Natural killer cell treated with Interleukin-12 subunit alpha and Interleukin-12 subunit beta and Interleukin-15 and Interleukin-18, amount 100 ng/mL, for 72 hours (primary cell): ENCODE measurements around the gene RAB4B. TPM values are rescaled to one million over a fixed set of nuclear protein-coding genes. Genes with fewer than 3 reads are reported as not detected.
"Not testable (repeated sequence)": the region's sequence is repeated elsewhere in the genome, so short reads cannot be mapped to it uniquely, and the experiment has no call there.

Source experiments
- ATAC-seq, 2 donors: fragments of 150-1000 bp; cut with Tn5 transposase in 1 of 2; sonication (Bioruptor Pico), chemical (Tn5 transposase) in 1 of 2; 2 replicates each; pipeline ENCODE4 v1.10.0; 2021
- DNase-seq: peaks from one replicate; pipeline ENCODE4 v3.0.0; 2022; ENCODE audit warnings: low spot score
- H3K27ac Mint-ChIP-seq, 2 donors: 1 replicate in 1 of 2; 2 replicates in 1 of 2; pipeline ENCODE4 v1.8.0; 2022; ENCODE audit warnings: mixed read lengths in 2 of 2, mild to moderate bottlenecking in 1 of 2, moderate library complexity in 1 of 2
- H3K27me3 Mint-ChIP-seq, 2 donors: 1 replicate in 1 of 2; 2 replicates in 1 of 2; pipeline ENCODE4 v1.8.0; 2022; ENCODE audit warnings: mixed read lengths in 2 of 2
- H3K36me3 Mint-ChIP-seq: one replicate; pipeline ENCODE4 v1.8.0; 2022; ENCODE audit warnings: mixed read lengths
- H3K4me1 Mint-ChIP-seq, 2 donors: 1 replicate in 1 of 2; 2 replicates in 1 of 2; pipeline ENCODE4 v1.8.0; 2022; ENCODE audit warnings: low read depth in 2 of 2, mixed read lengths in 2 of 2, mild to moderate bottlenecking in 1 of 2
- H3K4me3 Mint-ChIP-seq: one replicate; pipeline ENCODE4 v1.8.0; 2022; ENCODE audit warnings: mixed read lengths
- H3K9me3 Mint-ChIP-seq: 2 replicates; pipeline ENCODE4 v1.8.0; 2022; ENCODE audit warnings: mixed read lengths
- total RNA-seq, 2 donors: library from RNA; stranded (reverse); gene quantifications; one replicate each; pipeline ENCODE4 v1.2.3, GENCODE V29; 2022

RAB4B gene, protein sequence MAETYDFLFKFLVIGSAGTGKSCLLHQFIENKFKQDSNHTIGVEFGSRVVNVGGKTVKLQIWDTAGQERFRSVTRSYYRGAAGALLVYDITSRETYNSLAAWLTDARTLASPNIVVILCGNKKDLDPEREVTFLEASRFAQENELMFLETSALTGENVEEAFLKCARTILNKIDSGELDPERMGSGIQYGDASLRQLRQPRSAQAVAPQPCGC
- 100 to 1,000 TPM in 1 of 2 donors, 10 to 100 TPM in 1; 83.3 to 128 TPM for total RNA-seq

DNA sequence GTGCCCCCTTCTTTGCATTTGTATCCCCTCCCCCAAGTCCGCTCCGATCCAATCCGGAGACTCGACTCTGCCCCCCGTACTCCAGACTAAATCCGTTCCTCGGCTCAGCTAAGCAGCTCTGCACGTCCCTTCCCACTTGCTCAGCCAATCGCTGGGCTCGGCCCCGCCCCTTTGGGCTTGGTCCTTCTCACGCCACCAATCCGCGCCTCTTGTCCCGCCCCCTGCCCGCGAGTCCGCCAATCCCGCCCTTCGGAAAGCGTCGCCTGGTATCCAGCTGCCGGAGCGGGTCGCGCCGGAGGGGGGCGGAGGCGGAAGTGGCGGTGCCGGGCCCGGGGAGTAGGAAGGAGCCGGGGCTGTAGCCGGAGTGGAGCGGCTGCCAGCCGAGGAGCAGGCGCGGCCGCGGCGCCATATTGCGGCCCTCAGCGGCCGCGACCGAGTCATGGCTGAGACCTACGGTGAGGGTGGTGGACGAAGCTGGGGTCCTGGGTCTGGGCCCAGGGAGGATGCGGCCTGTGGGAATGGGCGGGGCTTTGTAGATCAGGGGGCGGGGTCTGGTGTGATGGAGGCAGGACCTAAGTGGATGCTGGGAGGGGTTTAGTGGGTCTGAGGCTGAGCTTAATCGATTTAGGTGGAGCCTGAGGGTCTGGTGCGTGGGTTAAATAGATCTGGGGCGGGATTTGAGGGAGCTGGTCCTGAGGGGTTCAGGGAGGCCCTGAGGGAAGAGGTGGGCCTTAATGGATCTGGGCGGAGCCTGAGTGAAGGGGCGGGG is at the start of gene RAB4B:
RAB4B (plus strand) TSS at position 311 of the 769 bp plus-strand sequence; CDS start at position 440, 129 bp downstream.
- DNase-seq = peak; percentile 100
- Mint-ChIP-seq H3K27ac (peak within 1 kb of the TSS; percentile 77 to 99), H3K27me3 (no peaks in the 10 kb centered on the region), H3K4me1 (peaks cover 55 to 67% of the 10 kb centered on the region in 2 donors), H3K36me3 (peaks cover 21% of the 10 kb centered on the region), H3K9me3 (no peaks in the 10 kb centered on the region), H3K4me3 (peak within 1 kb of the TSS; percentile 89)
- ATAC-seq = peak; percentile 88 to 89

DNA sequence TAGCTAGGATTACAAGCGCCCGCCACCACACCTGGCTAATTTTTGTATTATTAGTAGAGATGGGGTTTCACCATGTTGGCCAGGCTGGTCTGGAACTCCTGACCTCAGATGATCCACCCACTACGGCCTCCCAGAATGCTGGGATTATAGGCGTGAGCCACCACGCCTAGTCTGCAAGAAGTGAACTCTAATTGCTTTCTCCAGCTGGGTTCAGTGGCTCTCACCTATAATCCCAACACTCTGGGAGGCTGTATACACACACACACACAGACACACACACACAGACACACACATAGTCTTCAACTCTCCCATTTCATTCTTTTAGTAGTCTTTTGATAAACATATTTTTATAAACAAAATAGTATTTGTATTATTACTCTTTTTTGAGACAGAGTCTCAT is 48.0 kb upstream of the RAB4B start:
- H3K27me3 Mint-ChIP-seq, H3K36me3 Mint-ChIP-seq, H3K9me3 Mint-ChIP-seq, H3K27ac Mint-ChIP-seq, H3K4me1 Mint-ChIP-seq, ATAC-seq, H3K4me3 Mint-ChIP-seq, DNase-seq: not testable (repeated sequence)

DNA sequence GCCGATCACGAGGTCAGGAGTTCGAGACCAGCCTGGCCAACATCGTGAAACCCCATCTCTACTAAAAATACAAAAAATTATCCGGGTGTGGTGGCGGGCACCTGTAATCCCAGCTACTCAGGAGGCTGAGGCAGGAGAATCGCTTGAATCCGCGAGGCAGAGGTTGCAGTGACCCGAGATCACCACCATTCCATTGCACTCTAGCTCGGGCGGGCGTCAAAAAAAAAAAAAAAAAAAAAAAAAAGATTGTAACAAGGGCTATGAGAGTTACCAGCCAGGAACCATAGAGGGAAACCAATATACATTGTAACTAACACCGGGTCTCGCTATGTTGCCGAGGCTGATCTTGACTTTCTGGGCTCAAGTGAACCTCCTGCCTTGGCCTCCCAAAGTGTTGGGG is 45.7 kb upstream of the RAB4B start:
- DNase-seq, H3K9me3 Mint-ChIP-seq, H3K27me3 Mint-ChIP-seq, H3K27ac Mint-ChIP-seq, ATAC-seq, H3K4me1 Mint-ChIP-seq, H3K4me3 Mint-ChIP-seq: not testable (repeated sequence)
- H3K36me3 Mint-ChIP-seq = peaks cover 12% of the 10 kb centered on the region

DNA sequence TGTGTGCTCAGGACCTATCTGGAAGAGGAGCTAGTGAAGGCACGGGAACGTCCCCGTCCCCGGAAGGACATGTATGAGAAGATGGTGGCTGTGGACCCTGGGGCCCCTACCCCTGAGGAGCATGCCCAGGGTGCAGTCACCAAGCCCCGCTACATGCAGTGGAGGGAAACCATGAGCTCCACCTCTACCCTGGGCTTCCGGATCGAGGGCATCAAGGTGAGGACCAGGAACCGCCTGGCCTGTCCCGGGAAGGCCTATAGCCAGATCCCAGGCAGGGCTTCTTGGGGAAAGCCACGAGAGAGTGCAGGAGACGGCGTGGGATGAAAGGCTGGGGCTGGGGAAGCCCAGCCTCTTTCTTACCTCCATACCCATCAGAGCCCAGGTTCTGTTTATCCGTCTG is 44.9 kb upstream of the RAB4B start:
- DNase-seq (no peak), ATAC-seq (no peak)
- Mint-ChIP-seq H3K27me3 (no peaks in the 10 kb centered on the region), H3K36me3 (peaks cover 12% of the 10 kb centered on the region), H3K9me3 (no peaks in the 10 kb centered on the region), H3K4me1 (no peaks in the 10 kb centered on the region), H3K27ac (no peak overlapping the region), H3K4me3 (no peak overlapping the region)

DNA sequence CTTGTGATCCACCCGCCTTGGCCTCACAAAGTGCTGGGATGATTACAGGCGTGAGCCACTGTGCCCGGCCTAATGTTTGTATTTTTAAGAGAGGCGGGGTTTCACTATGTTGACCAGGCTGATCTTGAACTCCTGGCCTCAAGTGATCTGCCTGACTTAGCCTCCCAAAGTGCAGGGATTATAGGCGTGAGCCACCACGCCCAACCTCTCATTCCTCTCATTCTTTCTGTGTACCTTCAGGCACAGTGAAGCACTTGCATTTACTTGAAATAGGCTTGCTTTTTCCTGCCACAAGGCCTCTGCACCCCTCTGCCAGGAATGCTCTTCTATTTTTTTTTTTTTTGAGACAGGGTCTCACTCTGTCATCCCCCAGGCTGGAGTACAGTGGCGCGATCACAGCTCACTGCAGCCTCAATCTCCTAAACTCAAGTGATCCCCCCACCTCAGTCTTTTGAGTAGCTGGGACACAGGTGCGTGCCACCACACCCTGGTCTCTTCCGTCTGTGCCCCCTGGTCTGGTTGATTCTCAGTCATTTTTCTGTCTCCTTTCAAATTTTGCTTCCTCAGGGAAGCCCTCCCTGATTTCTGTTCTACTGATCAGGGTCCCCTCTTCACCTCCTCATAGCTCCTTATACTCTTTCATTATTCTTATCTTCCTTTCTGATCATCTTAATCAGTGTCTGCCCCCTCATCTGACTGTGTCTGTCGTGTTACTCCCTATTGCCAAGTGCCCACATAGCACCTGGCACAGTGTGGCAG is 42.9 kb upstream of the RAB4B start:
- ATAC-seq (no peak), DNase-seq (no peak)
- Mint-ChIP-seq H3K27me3 (no peaks in the 10 kb centered on the region), H3K9me3 (no peaks in the 10 kb centered on the region), H3K27ac (peak overlapping the region in 1 of 2 donors; percentile 30), H3K4me3 (no peak overlapping the region), H3K4me1 (no peaks in the 10 kb centered on the region), H3K36me3 (peaks cover 12% of the 10 kb centered on the region)

DNA sequence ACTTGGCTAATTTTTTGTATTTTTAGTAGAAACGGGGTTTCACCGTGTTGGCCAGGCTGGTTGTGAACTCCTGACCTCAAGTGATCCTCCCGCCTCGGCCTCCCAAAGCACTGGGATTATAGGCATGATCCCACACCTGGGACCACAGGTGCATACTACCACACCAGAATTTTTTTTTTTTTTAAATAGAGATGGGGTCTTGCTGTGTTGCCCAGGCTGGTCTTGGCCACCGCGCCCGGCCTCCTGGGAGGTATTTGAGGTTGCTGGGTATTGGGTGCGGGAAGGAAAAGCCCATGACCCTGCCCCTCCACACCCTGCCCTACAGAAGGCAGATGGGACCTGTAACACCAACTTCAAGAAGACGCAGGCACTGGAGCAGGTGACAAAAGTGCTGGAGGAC is 41.4 kb upstream of the RAB4B start:
- no peak for ATAC-seq
- H3K9me3 Mint-ChIP-seq = no peaks in the 10 kb centered on the region

DNA sequence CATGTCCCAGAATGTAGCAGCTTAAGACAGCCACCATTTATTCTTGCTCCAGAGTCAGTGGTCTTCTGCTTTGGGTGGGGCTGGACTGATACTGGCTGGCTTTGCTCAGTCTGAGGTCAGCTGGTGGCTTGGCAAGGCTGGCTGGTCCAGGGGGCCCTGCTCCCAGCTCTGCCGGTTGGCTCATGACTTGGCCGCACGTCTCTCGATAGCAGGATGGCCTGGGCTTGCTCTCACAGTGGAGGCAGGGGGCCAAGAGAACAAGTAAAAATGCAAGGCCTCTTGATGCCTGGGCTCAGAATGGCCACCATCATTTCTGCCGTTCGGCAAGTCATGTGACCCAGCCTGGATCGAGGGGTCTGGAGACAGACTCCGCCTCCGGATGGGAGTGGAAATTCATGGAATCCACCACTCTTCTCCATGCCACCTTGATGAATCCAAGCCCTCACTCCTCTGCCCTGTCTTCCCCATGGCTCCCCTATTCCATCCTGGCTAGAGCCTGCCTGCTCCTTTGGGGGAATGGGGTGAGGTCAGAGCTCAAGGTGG is 40.9 kb upstream of the RAB4B start:
- H3K4me3 Mint-ChIP-seq = no peak overlapping the region
- H3K36me3 Mint-ChIP-seq = peaks cover 7% of the 10 kb centered on the region
- H3K4me1 Mint-ChIP-seq = no peaks in the 10 kb centered on the region
- ATAC-seq (no peak), DNase-seq (no peak)
- H3K27me3 Mint-ChIP-seq = no peaks in the 10 kb centered on the region
- H3K9me3 Mint-ChIP-seq = no peaks in the 10 kb centered on the region
- no peak overlapping the region for H3K27ac Mint-ChIP-seq

More for the DNA sequence above, 41.4 kb upstream of the RAB4B start:
- H3K27ac Mint-ChIP-seq = no peak overlapping the region
- H3K4me3 Mint-ChIP-seq = no peak overlapping the region
- no peak for DNase-seq
- H3K4me1 Mint-ChIP-seq = no peaks in the 10 kb centered on the region
- peaks cover 7% of the 10 kb centered on the region for H3K36me3 Mint-ChIP-seq
- no peaks in the 10 kb centered on the region for H3K27me3 Mint-ChIP-seq

DNA sequence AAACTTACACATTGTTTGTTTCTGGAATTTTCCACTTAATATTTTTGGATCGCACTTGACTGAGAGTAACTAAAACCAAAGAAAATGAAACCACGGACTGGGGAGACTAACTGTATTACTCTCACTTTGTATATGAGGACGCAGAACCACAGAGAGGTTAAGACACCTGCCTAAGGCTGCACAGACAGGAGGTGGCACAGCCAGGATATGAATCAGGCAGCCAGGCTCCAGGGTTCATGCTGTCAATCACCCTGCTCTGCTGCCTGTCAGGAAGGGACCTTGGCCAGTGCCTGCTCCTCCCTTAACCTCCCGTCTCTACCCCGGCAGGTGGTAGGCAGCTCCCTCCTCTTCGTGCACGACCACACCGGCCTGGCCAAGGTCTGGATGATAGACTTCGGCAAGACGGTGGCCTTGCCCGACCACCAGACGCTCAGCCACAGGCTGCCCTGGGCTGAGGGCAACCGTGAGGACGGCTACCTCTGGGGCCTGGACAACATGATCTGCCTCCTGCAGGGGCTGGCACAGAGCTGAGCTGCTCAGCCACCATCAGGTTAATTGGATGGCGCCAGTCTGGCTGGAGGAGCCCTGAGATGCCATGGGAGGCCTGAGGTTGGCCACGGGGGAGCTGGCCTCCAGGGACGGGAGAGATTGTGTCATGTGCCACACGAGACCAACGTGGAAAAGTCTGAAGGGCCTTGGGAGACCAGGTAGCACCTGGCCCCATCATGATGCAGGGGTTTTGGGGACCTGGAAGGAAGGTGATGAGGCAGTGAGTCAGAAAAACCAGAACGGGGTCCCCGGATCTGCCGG is 38.8 kb upstream of the RAB4B start:
- DNase-seq = no peak
- H3K27ac Mint-ChIP-seq = no peak overlapping the region
- ATAC-seq = peak; percentile 17 to 39
- no peak overlapping the region for H3K4me3 Mint-ChIP-seq
- H3K9me3 Mint-ChIP-seq = no peaks in the 10 kb centered on the region
- H3K36me3 Mint-ChIP-seq = peaks cover 7% of the 10 kb centered on the region
- H3K27me3 Mint-ChIP-seq = no peaks in the 10 kb centered on the region
- no peaks in the 10 kb centered on the region for H3K4me1 Mint-ChIP-seq

DNA sequence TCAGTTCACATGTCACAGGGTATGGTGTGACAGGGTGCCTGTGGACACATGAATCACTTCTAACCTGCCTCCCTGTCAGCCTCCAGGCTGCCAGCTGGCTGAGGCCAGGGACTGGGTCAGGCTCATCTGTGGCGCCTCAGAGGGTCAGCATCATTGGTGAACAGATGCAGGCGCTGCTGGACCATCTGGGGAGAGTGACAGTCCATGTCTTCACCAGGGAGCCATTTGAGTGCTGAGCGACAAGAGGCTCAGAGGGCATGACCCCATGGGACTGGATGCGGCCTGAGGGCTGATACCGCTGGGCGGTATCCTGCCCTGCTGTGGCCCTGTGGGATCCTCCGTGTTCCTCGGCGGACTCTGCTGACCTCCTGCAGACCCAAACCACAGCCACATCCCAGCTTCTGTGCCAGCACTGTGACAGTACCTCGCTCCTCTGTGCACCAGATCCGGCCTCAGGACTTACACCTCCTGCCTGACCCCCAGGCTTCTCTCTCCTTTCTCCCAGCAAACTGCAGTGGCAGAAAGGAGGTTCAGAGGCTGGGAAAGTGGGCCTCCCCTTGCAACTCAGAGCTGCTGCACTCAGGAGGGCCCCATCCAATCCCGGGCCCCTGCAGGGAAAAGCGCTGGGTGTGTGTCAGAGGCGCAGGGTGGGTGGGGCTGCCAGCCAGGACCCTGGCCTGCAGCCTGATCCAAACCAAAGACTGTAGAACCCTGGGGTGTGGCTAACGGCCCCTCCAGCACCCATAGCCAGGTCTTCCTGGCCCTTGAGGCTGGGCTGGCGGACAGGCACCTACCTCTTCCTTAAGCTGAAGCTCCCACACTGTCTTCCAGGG is 38.0 kb upstream of the RAB4B start:
- Mint-ChIP-seq H3K9me3 (no peaks in the 10 kb centered on the region), H3K4me3 (no peak overlapping the region), H3K27ac (no peak overlapping the region), H3K4me1 (no peaks in the 10 kb centered on the region), H3K27me3 (no peaks in the 10 kb centered on the region), H3K36me3 (peaks cover 7% of the 10 kb centered on the region)
- DNase-seq = no peak
- ATAC-seq = no peak

DNA sequence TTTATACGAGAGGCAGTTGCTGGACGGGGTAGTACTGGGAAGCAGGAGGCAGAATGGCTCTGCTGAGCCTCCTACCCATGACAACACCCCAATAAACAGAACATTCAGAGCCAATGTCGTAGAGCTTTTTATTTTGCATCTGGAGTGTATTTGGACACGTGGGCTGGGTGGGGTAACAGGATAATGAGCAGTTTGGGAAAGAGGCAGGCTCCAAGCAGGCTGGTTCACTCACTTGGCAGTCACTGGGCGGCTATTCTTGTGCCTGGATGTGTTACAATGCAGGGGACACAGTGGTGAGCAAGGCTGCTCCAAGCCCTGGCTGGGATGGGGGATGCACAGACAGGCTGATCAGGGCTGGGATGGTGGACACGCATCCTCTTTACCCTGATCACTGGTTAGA is 37.3 kb upstream of the RAB4B start:
- ATAC-seq = no peak
- no peaks in the 10 kb centered on the region for H3K27me3 Mint-ChIP-seq
- H3K36me3 Mint-ChIP-seq = peaks cover under 1% of the 10 kb centered on the region
- H3K27ac Mint-ChIP-seq = no peak overlapping the region
- H3K4me3 Mint-ChIP-seq = no peak overlapping the region
- DNase-seq = no peak
- H3K4me1 Mint-ChIP-seq = no peaks in the 10 kb centered on the region
- H3K9me3 Mint-ChIP-seq = no peaks in the 10 kb centered on the region

DNA sequence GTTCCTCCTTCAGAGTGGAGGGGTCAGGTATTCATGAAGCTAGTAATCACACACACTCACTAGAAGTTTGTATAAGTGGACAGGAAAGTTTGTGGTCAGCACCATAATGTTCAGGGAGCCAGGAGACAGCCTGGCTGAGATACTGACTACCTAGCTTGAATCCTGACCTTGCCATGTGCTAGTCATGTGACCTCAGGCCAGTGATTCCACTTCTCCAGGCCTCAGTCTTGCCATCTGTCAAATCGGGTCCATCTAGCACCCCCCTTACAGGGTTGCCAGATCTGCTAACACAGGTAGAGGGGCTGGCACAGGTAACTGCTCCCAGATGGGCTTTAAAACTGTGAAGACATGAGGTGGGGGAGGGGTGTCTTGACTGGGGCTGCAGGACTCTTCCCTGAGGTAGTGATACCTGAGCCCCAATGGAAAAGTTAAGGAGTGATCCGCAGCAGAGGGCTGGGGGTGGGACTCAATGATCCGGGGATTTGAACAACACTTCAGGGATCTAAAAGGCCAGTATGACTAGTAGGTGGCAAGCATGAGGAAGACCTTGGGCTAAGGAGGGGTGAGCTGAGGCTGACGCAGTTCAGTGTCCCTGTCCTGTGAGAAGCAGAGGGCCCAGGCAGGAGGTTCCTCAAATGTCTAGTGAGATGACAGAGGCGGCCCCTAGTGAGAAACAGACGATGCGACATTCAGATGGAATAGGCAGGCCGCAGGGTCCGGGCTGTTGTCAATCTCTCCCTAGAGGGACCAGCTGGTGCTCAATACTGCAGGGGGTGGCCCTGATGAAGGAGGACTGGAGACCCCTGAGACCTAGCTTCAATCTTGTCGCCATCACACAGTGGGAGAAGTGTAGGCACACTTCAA is 36.3 kb upstream of the RAB4B start:
- DNase-seq = no peak
- no peaks in the 10 kb centered on the region for H3K4me1 Mint-ChIP-seq

DNA sequence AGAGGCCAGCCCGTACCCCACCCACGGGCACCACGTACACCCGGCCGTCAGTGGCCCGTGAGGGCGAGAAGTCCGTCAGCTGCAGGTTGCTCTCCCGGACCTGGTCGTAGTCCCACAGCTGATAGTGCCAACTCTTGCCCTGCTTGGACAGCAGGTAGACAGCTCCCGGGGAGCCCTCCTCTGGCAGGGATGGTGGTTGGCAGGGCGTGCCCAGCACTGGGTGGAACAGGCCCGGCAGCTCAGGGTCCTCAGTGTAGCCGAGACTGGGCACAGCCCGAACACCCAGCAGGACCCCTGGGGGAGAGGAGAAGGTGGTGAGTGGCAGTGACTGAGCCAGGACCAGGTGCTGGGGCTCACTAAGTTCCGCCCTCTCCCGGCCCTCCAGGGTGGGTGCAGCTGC is 35.6 kb upstream of the RAB4B start:
- Mint-ChIP-seq H3K9me3 (no peaks in the 10 kb centered on the region), H3K36me3 (no peaks in the 10 kb centered on the region), H3K27me3 (no peaks in the 10 kb centered on the region), H3K4me1 (no peaks in the 10 kb centered on the region), H3K27ac (no peak overlapping the region), H3K4me3 (no peak overlapping the region)
- no peak for ATAC-seq
- DNase-seq = no peak

More for the DNA sequence above, 36.3 kb upstream of the RAB4B start:
- Mint-ChIP-seq H3K36me3 (no peaks in the 10 kb centered on the region), H3K27ac (no peak overlapping the region), H3K27me3 (no peaks in the 10 kb centered on the region), H3K9me3 (no peaks in the 10 kb centered on the region), H3K4me3 (no peak overlapping the region)
- ATAC-seq = no peak
